ENCODE measurements around the gene NUDCD3.

- TF ChIP-seq CTCF (IDR thresholded peaks at IDR 0.05; ENCODE audit: poor library complexity) (no peak), EZH2phosphoT487 (IDR thresholded peaks at IDR 0.05; ENCODE audit: low read depth, severe bottlenecking, unreplicated experiment) (no peak), EZH2 (IDR thresholded peaks at IDR 0.05; ENCODE audit: borderline replicate concordance) (no peak)
Measured at GRCh38 chr7:44408596-44408995, 81.9 kb downstream of the NUDCD3 start.
